AG10803 (cell line): ENCODE measurements around the gene PKDCC.

Experiments used
- DNase-seq: peaks from one replicate; pipeline ENCODE4 v3.0.0; 2010; ENCODE audit warnings: low read depth
- H3K4me3 ChIP-seq: 2 replicates; pipeline ENCODE4 v1.5.1; 2011; ENCODE audit warnings: mild to moderate bottlenecking, low read length, control low read depth
- CTCF ChIP-seq: conservative IDR thresholded peaks from 2 replicates; pipeline ENCODE4 v1.5.1; 2011; ENCODE audit warnings: mild to moderate bottlenecking, low read length, control low read depth, inconsistent platforms

The PKDCC gene

GRCh38 chr2:42021464-42021863, 26.4 kb upstream of the PKDCC start:
- TF ChIP-seq CTCF = no peak
- H3K4me3 ChIP-seq = no peak overlapping the region
- DNase-seq = peak; percentile 89

- peak; percentile 48 for DNase-seq
- no peak overlapping the region for H3K4me3 ChIP-seq
- no peak for TF ChIP-seq CTCF
Observed at GRCh38 chr2:42025151-42025582, 22.7 kb upstream of the PKDCC start.

- DNase-seq = no peak
- no peak for TF ChIP-seq CTCF
- no peak overlapping the region for H3K4me3 ChIP-seq
Observed at GRCh38 chr2:42026272-42026671, 21.5 kb upstream of the PKDCC start.

GRCh38 chr2:42028571-42029148, 19.2 kb upstream of the PKDCC start:
- no peak overlapping the region for H3K4me3 ChIP-seq
- TF ChIP-seq CTCF = no peak
- no peak for DNase-seq

GRCh38 chr2:42029171-42029570, 18.6 kb upstream of the PKDCC start:
- DNase-seq = no peak
- no peak for TF ChIP-seq CTCF
- H3K4me3 ChIP-seq = no peak overlapping the region

GRCh38 chr2:42029639-42030199, 18.1 kb upstream of the PKDCC start:
- H3K4me3 ChIP-seq = no peak overlapping the region
- TF ChIP-seq CTCF = no peak
- DNase-seq = no peak

DNA sequence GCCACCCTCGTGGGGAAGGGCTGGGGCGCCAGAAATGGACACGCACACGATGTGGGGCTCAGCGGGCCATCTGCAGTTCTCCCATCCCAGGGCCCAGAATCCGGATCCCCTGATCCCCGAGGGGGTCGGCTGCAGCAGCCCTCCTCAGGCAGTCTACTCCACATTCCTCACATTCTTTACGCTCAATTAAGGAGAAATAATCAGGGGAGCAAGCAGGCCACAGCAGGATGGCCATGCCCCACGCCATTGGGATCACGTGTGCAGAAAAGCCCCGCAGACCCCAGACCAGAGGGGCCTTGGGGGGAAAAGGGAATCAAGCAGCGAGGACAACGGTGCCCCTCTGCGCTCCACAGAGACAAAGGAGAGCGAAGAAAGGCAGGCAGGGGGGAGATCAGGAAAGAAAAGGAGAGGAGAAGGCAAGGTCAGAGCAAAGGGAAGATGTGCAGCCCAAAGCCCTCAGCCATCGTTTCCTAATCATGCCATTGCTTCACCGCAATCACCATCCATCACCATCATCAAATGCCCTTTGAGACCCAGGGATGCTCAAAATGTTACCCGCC, 17.5 kb upstream of the PKDCC start:
- no peak for TF ChIP-seq CTCF
- no peak for DNase-seq
- H3K4me3 ChIP-seq = no peak overlapping the region
